HG03457 (cell line): ENCODE data around the gene ZNF460.
"Not testable (repeated sequence)": the region's sequence is repeated elsewhere in the genome, so short reads cannot be mapped to it uniquely, and the experiment has no call there.

ENCODE experiments used
- ATAC-seq: cut with Tn5 transposase; IDR thresholded peaks from one replicate; pipeline ENCODE4 v1.9.1; 2021; ENCODE audit warnings: moderate number of reproducible peaks; ENCODE audit not compliant: unreplicated experiment

Gene ZNF460

DNA sequence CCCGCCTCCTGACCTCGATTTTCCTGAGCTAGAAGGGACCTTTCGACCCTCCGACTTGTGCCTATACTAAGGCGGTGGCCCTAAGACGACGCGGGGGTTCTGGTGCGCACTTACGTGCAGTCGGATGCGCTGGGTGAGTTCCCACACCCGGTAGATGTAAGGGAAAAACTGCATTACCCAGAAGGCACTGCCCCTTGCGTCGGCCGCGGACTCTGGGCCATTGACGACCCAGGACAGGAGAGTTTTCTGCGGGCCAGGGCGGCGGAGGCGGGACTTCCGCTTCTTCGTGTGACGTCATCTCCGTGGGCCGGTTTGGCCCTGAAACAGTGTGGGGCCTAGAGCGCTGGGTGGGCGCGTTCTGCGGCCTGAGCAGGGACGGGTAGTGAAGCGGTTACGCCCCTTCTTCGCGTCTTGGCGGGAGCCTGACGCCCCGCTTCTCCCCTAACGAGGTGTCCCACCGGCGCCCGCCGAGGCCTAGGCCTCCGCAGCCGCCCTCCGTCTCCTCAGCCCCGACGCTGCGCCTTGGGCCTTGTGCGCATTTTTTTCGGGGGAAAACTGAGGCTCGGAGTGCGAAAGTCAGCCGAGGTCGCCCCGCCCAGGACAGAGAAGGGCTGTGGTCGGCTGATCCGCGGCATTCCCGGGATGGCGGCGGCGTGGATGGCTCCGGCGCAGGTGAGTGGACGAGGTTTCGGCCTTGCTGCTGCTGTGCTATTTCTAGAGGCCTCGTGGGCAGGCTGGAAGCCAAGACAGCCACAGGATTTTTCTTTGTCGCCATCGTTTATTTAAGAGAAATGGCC, at the start of gene ZNF460:
TSS of gene ZNF460 (plus strand) at position 321 of the 797 bp plus-strand sequence. CDS start at position 643, 322 bp downstream.
- peak; percentile 56 for ATAC-seq

DNA sequence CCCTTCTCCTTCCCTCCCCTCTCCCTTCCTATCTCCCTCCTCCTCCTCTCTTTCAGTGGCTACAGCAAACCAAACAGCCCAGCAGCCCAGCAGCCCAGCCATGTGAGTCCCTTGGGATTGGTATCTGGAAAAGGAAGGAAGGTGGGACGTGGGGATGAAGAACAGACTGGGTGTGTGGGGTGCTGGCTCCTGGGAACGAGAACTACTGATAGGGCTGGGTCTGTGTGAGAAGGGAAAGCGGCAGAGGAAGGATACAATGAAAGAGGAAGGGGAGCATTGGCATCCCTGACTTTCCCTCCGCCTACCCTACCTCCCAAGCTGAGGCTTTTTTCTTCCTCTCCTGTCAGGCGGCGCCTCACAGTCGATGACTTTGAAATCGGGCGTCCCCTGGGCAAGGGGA, 48.6 kb upstream of the ZNF460 start:
- ATAC-seq, result no peak

DNA sequence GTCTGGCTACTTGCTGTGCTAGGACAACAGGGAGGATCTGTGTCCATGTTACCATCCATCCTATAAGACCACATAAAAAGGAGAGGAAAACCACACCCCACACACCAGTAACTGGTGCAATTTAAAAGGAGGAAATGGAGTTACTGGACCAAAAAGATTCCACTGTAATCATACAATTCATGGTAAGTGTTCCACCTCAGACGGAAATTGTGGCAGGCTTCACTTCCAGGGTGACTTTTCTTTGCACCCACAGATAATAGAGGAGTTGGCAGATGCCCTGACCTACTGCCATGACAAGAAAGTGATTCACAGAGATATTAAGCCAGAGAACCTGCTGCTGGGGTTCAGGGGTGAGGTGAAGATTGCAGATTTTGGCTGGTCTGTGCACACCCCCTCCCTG, 47.1 kb upstream of the ZNF460 start:
- ATAC-seq, result no peak

DNA sequence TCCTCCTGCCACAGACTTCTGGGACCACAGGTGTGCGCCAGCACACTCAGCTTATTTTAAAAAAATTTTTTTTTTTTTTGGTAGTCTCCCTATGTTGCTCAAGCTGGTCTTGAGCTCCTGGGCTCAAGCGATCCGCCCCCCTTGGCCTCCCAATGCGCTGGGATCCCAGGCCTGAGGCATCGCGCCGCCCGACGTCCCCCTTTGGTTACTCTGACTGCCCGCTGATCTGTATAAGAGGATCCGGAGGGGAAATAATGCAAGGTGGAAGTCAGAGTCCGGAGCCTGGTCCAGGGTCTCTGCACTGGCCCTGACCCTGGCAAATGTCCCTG, 40.3 kb upstream of the ZNF460 start:
- no peak for ATAC-seq

DNA sequence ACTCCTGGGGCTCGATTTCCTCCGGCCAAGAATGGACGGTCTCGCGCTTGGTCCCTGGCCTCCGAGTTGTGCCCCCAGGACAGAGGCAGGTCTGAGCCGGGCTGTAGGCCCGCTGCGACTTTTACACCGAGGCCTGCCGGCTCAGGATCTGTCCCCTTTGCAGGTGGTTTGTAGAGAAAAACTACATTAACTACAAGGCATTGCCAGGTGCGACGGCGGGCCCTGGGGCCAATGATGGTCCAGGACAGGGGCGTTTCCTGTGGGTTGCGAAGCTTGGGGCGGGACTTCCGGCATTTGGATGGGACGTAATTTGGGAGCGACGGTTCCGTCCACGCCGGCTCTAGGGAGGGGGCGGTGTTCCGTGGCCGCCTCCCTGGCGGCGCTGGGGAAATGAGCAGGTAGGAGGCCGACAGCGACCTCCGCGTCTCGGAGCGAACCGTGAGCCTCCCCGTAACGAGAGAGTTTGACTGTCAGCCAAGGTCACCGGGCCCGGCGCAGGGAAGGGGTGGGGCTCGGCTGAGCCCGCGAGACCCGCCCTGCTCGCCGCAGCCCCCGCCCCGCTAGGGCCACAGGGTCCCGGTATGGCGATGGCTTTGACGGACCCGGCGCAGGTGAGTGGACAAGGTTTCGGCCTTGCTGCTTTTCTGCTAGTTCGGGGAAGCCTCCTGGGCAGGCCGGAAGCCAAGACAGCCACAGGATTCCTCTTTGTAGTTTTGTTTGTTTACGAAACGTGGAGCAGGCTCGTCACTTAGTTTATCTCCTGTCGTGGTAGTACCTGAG, 39.8 kb upstream of the ZNF460 start, which contains the start of gene ZNF805:
TSS of gene ZNF805 (plus strand) at position 322 of the 780 bp plus-strand sequence. CDS start at position 582, 260 bp downstream.
- peak; percentile 89 for ATAC-seq

DNA sequence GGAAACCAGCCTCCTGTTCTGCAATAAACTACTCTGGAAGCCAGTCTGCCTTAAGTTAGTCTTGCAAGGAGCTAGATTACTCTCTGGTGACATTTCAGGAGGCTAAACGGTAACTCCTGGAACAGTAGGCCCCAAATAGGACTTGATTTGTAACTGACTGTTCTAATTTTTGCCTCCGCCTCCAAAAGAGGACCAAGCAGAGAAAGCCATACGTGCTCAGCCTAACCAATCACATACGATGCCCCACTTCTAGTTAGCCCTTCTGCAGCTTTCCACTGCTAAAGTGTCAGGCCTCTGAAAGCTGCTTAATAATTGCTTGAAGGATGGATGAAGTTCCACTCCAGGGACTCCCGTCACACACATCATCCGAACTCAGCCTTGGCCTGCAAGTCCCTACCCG, 39.1 kb upstream of the ZNF460 start:
- no peak for ATAC-seq

DNA sequence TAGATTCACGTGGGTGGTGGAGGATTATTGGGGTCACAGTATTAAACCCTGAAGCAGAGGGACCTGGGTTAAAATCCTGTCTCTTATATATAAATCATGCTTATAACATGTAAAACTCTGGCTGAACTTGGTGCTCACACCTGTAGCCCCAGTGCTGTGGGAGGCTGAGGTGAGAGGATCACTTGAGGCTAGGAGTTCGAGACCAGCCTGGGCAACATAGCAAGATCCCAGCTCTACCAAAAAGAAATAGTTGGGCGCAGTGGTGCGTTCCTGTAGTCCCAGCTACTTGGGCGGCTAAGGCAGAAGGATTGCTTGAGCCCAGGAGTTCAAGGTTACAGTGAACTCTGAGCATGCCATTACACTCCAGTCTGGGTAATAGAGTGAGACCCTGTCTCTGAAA, 37.5 kb upstream of the ZNF460 start:
- ATAC-seq, result no peak

DNA sequence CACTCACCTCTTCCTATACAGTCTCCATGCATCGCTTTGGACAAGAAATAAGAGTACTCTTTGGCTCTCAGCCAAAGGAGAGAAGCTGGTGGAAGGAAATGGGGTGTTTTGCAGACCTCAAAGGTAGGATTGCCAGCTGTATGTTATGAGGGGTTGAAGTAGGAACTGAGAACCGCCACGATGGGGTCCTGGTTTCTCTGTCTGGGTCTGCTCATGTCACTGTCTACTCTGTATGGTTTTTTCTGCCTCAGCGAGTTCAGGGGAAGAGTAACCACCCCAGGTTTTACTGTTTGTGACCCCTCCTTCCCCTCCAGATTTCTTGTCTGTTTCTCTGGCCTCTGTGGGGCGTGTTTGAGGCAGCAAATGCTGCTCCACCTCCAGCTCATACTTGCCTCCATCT, 35.8 kb upstream of the ZNF460 start:
- ATAC-seq, result no peak

DNA sequence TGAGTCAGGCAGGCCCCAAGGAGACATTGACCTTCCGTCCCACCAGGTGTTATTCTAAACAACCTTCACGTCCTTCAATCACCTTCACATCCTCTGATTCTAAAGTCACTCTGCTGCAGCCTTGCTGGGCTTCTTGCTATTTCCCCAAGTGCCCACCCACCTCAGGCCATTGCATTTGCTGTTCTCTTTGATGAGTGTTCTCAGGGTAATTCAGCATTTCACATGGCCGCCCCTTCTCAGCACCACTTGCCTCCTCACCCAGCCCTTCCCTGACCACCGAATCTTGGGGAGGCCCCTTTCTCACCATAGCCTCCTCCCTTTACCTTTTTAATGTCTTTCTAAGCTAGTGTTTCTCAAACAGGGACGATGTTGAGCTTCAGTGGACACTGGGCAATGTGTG, 35.2 kb upstream of the ZNF460 start:
- ATAC-seq, result no peak

DNA sequence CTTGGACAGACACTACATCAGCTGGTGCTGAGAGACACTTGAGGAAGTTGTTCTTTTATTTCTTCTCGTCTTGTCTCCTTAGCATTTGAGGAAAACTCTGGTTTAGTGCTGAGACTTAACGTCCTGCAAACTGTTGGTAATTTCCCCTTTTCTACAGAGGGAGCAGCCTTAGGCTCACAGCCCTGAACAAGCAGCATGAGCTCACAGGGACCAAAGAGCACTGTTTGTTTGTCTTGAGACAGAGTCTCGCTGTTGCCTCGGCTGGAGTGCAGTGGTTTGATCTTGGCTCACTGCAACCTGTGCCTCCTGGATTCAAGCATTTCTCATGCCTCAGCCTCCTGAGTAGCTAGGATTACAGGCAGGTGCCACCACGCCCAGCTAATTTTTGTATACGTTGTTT, 34.3 kb upstream of the ZNF460 start:
- ATAC-seq, result no peak

DNA sequence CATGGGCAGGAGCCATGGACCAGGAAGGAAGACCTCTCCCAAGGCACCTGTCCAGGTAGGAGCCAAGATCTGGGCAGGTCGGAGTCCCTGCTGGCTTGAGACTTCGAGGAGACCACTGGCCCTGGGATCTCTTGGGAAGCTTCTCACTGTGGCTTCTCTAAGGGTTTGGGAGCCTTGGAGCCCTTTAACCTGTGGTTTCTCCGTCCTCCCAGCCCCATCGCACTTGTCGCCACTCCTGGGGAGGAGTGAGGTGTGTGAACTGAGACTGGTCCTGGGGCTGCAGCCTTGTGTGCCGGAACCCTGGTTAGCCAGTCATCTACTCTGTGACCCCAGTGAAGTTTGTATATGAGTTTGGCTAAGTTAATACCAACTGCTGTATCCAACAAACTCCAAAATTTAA, 31.6 kb upstream of the ZNF460 start:
- no peak for ATAC-seq

DNA sequence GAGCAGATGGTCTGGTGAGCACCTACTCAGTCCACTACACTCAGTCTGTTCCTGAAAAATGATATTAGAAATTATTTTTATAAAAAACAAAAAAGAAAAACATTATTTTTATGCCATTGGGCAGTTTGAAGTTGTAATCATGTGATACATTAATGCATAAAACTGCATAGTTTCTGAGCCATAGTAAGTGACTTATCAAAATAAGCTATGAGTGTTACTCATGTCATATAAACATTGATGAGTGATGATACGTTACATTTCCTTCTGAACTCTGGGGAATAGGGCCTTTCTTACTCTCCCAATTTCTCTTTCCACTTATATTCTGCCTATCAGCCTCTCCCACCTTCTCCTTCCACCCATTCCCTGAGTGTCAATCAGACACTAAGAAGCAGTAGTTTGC, 31.0 kb upstream of the ZNF460 start:
- ATAC-seq, result no peak

DNA sequence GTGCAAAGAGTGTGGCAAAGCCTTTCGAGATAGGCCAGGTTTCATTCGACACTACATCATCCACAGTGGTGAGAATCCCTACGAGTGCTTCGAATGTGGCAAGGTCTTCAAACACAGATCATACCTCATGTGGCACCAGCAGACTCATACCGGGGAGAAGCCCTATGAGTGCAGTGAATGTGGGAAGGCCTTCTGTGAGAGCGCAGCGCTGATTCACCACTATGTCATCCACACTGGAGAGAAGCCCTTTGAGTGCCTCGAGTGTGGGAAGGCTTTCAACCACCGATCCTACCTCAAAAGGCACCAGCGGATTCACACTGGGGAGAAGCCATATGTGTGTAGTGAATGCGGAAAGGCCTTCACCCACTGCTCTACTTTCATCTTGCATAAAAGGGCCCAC, 26.5 kb upstream of the ZNF460 start:
- ATAC-seq, result not testable (repeated sequence)

DNA sequence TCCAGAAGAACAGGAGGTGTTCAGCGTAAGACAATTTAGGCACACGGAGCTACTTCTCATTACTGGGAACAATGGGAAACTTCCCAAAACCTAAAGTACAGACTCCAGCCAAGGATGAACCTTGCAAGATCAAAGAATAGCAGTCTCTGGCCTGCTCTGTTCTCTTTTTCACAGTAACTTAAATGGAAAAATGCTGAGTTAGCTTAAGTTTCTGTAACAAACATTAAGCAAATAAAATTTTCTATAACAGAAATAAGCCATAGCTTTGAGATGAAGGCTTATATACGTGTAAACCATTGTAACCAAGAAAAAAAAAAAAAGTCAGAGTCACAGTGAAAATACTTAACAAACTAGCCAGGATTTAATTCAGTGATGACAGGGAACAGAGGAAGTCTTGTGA, 18.2 kb upstream of the ZNF460 start:
- no peak for ATAC-seq

DNA sequence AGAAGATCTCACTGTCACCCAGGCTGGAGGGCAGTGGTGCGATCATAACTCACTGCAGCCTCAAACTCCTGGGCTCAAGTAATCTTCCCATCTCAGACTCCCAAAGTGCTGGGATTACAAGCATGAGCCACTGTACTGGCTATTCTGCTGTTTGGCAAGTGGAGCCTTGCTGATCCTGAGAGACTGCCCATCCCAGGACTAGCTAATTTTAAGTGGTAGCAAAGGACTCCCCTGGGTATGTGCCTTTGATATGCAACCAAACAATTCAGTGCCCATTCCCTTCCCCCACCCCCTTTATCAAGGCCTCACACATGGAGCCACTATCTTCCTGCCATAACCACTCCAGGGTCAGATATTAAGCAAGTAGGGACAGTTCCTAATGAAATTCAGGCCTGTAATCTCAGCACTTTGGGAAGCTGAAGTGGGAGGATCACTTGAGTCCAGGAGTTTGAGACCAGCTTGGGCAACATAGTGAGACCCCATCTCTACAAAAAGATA, 17.0 kb upstream of the ZNF460 start:
- no peak for ATAC-seq

DNA sequence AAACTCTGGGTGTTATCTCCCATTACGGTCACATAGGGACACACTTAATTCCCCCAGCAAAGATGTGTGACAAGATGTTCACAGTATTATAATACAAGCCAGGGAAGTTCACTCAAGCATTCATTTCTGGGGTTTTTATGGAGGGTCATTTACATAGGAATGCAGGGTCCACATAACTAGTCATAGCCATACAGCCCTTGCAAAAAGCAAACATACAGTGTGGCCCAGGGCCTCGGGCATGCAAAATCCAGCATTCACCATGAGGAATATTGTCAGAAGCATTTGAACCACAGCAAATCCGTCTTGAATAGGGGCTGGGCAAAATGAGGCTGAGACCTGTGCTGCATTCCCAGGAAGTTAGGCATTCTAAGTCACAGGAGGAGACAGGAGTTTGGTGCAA, 13.0 kb upstream of the ZNF460 start:
- no peak for ATAC-seq

DNA sequence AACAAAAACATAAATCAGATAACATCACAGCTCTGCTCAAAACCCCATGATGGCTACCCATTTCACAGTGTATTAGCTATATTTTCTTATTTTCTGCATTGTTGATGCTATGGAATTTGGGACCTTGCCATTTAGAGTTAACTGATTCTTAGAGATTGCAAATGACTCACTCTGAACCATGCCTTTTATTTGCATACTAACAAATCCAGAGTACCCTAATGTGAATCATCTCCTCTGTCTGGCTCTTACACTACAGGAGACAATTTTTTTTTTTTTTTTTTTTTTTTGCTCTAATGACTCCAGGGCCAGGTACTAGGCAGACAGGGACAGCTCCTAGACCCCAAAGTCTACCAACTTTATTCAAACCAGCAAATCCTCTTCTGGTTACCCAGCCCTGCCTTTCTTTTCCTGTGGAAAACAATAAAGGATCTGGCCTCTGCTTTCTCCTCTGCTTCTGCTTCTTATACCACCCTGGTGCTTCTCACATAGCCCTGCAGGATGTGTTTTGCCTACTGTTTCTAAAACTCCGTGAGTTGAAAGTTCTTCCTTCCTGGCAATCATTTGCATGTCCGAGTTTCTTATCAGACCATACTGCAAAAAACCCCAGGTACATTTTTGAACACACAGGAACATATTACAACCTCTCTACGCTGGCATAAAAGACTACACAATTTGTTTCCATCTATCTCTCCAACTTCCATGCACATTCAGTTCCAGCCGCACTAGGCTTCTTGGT, 10.6 kb upstream of the ZNF460 start:
- no peak for ATAC-seq

DNA sequence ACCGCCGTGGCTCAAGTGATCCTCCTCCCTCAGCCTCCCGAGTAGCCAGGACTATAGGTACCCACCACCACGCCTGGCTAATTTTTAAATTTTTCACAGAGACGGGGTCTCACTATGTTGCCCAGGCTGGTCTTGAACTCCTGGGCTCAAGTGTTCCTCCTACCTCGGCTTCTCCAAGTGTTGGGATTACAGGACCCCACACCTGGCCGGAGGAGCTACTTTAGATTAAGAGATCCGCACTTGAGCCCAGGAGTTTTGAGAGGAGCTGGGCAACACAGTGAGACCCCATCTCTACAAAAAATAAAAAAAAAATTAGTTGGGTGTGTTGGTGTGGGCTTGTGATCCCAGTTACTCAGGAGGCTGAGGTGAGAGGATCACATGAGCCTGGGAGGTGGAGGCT, 9.0 kb upstream of the ZNF460 start:
- no peak for ATAC-seq

DNA sequence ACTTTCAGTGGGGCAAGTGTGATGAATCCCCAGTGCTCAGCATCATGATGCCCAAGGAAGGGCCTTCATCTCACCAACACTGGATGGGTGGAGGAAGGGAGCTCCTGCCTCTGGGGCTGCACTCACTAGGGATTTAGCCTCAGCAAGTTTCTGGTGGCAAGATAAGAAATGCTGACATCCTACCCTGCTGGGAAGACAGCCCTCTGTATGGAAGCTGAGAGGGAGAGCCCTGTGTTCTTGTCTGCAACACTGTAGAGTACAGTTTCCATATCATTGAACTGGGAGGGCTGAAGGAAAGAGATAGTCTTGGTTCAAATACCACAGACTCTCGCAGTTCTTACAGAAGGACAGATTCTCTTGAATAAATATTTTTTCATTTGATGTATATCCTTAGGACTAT, 7.3 kb upstream of the ZNF460 start:
- no peak for ATAC-seq

DNA sequence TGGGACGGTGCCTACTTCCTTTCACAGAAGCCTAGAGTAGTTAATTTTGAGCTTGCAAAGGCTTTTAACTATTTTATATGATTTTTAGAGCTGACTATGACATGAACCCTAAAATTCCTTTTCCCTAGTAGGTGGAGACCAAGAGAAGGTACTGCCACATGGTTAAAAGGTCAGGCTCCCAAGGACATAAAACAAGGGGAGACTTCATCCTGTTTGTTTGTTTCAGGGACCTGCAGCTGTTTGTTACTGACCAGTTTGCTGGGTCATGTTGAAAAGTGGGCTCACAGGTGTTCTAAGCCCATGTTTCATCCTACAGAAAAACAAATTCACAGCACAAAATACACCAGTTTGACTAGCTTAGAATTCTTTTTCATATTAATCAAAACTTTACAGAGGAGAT, 3.9 kb upstream of the ZNF460 start:
- ATAC-seq, result no peak

DNA sequence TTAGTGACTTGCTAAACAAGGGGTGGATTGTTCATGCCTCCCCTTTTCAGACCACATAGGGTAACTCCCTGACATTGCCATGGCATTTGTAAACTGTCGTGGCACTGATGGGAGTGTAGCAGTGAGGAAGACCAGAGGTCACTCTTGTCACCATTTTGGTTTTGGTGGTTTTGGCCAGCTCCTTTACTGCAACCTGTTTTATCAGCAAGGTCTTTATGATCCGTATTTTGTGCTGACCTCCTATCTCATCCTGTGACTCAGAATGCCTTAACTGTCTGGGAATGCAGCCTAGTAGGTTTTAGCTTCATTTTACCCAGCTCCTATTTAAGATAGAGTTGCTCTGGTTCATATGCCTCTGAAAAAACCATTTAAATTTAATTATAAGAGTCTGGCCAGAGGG, 1.8 kb upstream of the ZNF460 start:
- ATAC-seq, result not testable (repeated sequence)
